GM23338 (cell line): ENCODE measurements around the gene VSTM1. TPM values are rescaled to one million over a fixed set of nuclear protein-coding genes. Genes with fewer than 3 reads are reported as not detected.

ENCODE experiments used
- ATAC-seq: fragments of 200-7000 bp; cut with Tn5 transposase; 3 replicates; pipeline ENCODE4 v1.9.1; 2020
- DNase-seq: peaks from one replicate; pipeline ENCODE4 v3.0.0-alpha.2; 2015; ENCODE audit warnings: low spot score
- H2AFZ ChIP-seq: fragments of 200-600 bp; sonication (generic); 2 replicates; pipeline ENCODE4 v1.8.0; 2016; ENCODE audit warnings: antibody characterized with exemption, mild to moderate bottlenecking, moderate library complexity
- H3F3A ChIP-seq: fragments of 200-600 bp; sonication (generic); replicated peaks from 2 replicates; pipeline ENCODE4 v1.8.0; 2017; ENCODE audit warnings: antibody characterized with exemption, mixed run types, low read depth
- H3K27ac ChIP-seq: fragments of 200-600 bp; sonication (generic); 2 replicates; pipeline ENCODE4 v1.6.1; 2016; ENCODE audit warnings: low read depth
- H3K27me3 ChIP-seq: fragments of 200-600 bp; sonication (generic); 2 replicates; pipeline ENCODE4 v1.8.0; 2016; ENCODE audit warnings: mild to moderate bottlenecking, mixed run types, moderate library complexity; ENCODE audit not compliant: insufficient read depth
- H3K36me3 ChIP-seq: fragments of 200-600 bp; sonication (generic); 2 replicates; pipeline ENCODE4 v1.8.0; 2016; ENCODE audit warnings: mild to moderate bottlenecking; ENCODE audit not compliant: insufficient read depth
- H3K4me1 ChIP-seq: fragments of 200-600 bp; sonication (generic); 2 replicates; pipeline ENCODE4 v1.8.0; 2016; ENCODE audit warnings: mild to moderate bottlenecking, moderate library complexity; ENCODE audit not compliant: insufficient read depth
- H3K4me2 ChIP-seq: fragments of 200-600 bp; sonication (generic); 2 replicates; pipeline ENCODE4 v1.7.1; 2017; ENCODE audit warnings: mixed run types
- H3K4me3 ChIP-seq: fragments of 200-600 bp; sonication (generic); 2 replicates; pipeline ENCODE4 v1.6.1; 2016; ENCODE audit warnings: mixed run types
- H3K79me2 ChIP-seq: fragments of 200-600 bp; sonication (generic); replicated peaks from 2 replicates; pipeline ENCODE4 v1.8.0; 2017; ENCODE audit warnings: mild to moderate bottlenecking; ENCODE audit not compliant: insufficient read depth
- H3K9me2 ChIP-seq: fragments of 200-600 bp; sonication (generic); 2 replicates; pipeline ENCODE4 v1.8.0; 2017; ENCODE audit not compliant: insufficient read depth
- H4K20me1 ChIP-seq: fragments of 200-600 bp; sonication (generic); replicated peaks from 2 replicates; pipeline ENCODE4 v1.8.0; 2017; ENCODE audit warnings: mild to moderate bottlenecking; ENCODE audit not compliant: insufficient read depth
- H3K27ac Mint-ChIP-seq: 2 replicates; pipeline ENCODE4 v1.8.0; 2020; ENCODE audit warnings: inconsistent platforms, mild to moderate bottlenecking, moderate library complexity, mixed read lengths
- H3K27me3 Mint-ChIP-seq: 3 replicates; pipeline ENCODE4 v1.8.0; 2022; ENCODE audit warnings: low read depth, mild to moderate bottlenecking, moderate library complexity, mixed read lengths, inconsistent platforms; ENCODE audit not compliant: insufficient read depth, poor library complexity
- H3K36me3 Mint-ChIP-seq: 3 replicates; pipeline ENCODE4 v1.8.0; 2021; ENCODE audit warnings: low read depth, mild to moderate bottlenecking, inconsistent platforms, moderate library complexity, mixed read lengths
- H3K4me1 Mint-ChIP-seq: 3 replicates; pipeline ENCODE4 v1.8.0; 2020; ENCODE audit warnings: mild to moderate bottlenecking, inconsistent platforms, mixed read lengths
- H3K4me3 Mint-ChIP-seq: 3 replicates; pipeline ENCODE4 v1.8.0; 2021; ENCODE audit warnings: moderate library complexity, mild to moderate bottlenecking, inconsistent platforms, mixed read lengths
- H3K9me3 Mint-ChIP-seq: 3 replicates; pipeline ENCODE4 v1.8.0; 2020; ENCODE audit warnings: moderate library complexity, mild to moderate bottlenecking, inconsistent platforms, mixed read lengths
- CREB1 ChIP-seq: fragments of 250-450 bp; sonication (Bioruptor Pico); IDR thresholded peaks from 2 replicates; pipeline ENCODE4 v1.5.0; 2020; ENCODE audit warnings: low read depth, mild to moderate bottlenecking, moderate library complexity
- EZH2 ChIP-seq: fragments of 200-600 bp; sonication (generic); IDR thresholded peaks from one replicate; pipeline ENCODE4 v1.8.0; 2017; ENCODE audit warnings: antibody characterized with exemption, mild to moderate bottlenecking, low read depth; ENCODE audit not compliant: unreplicated experiment
- EZH2phosphoT487 ChIP-seq: fragments of 200-600 bp; sonication (generic); IDR thresholded peaks from one replicate; pipeline ENCODE4 v1.8.1; 2018; ENCODE audit warnings: antibody characterized with exemption; ENCODE audit not compliant: unreplicated experiment
- JUNB ChIP-seq: IDR thresholded peaks from one replicate; pipeline ENCODE4 v1.6.1; 2016; ENCODE audit warnings: antibody characterized with exemption; ENCODE audit not compliant: unreplicated experiment
- NANOG ChIP-seq: IDR thresholded peaks from 2 replicates; pipeline ENCODE4 v1.6.1; 2016; ENCODE audit warnings: antibody characterized with exemption, borderline replicate concordance
- POLR2AphosphoS5 ChIP-seq: IDR thresholded peaks from 2 replicates; pipeline ENCODE4 v1.6.1; 2016; ENCODE audit warnings: antibody characterized with exemption, low read depth
- STAT1 ChIP-seq: IDR thresholded peaks from one replicate; pipeline ENCODE4 v1.6.1; 2016; ENCODE audit warnings: antibody characterized with exemption; ENCODE audit not compliant: unreplicated experiment
- ZNF114 ChIP-seq: fragments of 250-450 bp; sonication (Bioruptor Pico); IDR thresholded peaks from 2 replicates; pipeline ENCODE4 v1.5.0; 2020; ENCODE audit warnings: mild to moderate bottlenecking, moderate library complexity
- ZNF331 ChIP-seq: fragments of 250-450 bp; sonication (Bioruptor Pico); IDR thresholded peaks from 2 replicates; pipeline ENCODE4 v1.5.0; 2020; ENCODE audit warnings: low read depth, mild to moderate bottlenecking, moderate library complexity
- polyA plus RNA-seq: library from polyadenylated mRNA; unstranded; fragments of >200 nt; fragmentation: Nextera tagmentation; extraction: Ambion mirVana; gene quantifications from 2 replicates; pipeline ENCODE4 v1.2.1, GENCODE V29; 2016
- total RNA-seq: library from RNA; depleted of rRNA; stranded (reverse); fragments of >200 nt; shearing (Covaris generic); gene quantifications from 2 replicates; pipeline ENCODE4 v1.2.3, GENCODE V29; 2014
- TF ChIP-seq, protein P1 (sequence below): IDR thresholded peaks from one replicate; pipeline ENCODE4 v1.6.1; 2018; ENCODE audit warnings: antibody characterized with exemption; ENCODE audit not compliant: unreplicated experiment
- TF ChIP-seq, protein P2 (sequence below): IDR thresholded peaks from 2 replicates; pipeline ENCODE4 v1.6.1; 2016; ENCODE audit warnings: antibody characterized with exemption
- TF ChIP-seq, protein P3 (sequence below), 2 experiments: fragments of 200-600 bp in 1 of 2; sonication (generic) in 1 of 2; conservative IDR thresholded peaks; 2 replicates each; pipeline versions ENCODE4 v1.5.1 to v1.6.1; 2016 to 2017; ENCODE audit warnings: antibody characterized with exemption in 2 of 2, low read depth in 2 of 2, mild to moderate bottlenecking in 2 of 2, moderate library complexity in 1 of 2
- TF ChIP-seq, protein P4 (sequence below): fragments of 250-450 bp; sonication (Bioruptor Pico); IDR thresholded peaks from 2 replicates; pipeline ENCODE4 v1.5.0; 2020; ENCODE audit warnings: mild to moderate bottlenecking, moderate library complexity

VSTM1 gene
- total and polyA plus RNA-seq, 2 experiments from 2014 or later, result not detected

DNA sequence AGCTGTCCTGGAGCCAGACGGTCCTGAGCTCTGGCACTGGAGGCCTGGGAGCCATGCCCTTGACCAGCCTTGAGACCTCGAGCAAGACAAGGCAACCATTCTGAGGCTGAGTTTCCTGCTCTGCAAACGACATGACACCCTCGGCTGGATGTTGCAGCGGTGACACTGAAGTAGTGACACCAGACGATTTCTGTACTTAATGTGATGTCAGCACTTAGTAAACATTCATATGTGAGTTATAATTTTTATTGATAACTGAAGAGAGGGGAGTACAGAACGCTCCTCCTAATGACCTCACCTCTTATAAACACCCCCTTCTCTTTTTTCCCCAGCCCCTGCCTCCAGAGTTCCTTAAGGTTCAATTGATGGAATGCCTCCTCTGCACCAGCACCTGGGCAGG lies 44.8 kb upstream of the VSTM1 start:
- H3K36me3 Mint-ChIP-seq, result peaks cover 62% of the 10 kb centered on the region
- H3K36me3 ChIP-seq, result peaks cover 12% of the 10 kb centered on the region

More for the DNA sequence above, 44.8 kb upstream of the VSTM1 start:
- DNase-seq (no peak), ATAC-seq (no peak)
- Histone ChIP-seq H3K4me1 (peaks cover 3% of the 10 kb centered on the region; the same call in 1 of the 2 replicates), H4K20me1 (peaks cover 19% of the 10 kb centered on the region), H3K4me2 (no peak overlapping the region), H3K27ac (no peak overlapping the region), H2AFZ (no peak overlapping the region), H3K4me3 (no peak overlapping the region), H3K27me3 (no peaks in the 10 kb centered on the region), H3K79me2 (peaks cover 17% of the 10 kb centered on the region), H3K9me2 (no peaks in the 10 kb centered on the region), H3F3A (peaks cover 3% of the 10 kb centered on the region; the same call in 1 of the 2 replicates)
- H3K27ac Mint-ChIP-seq, result no peak overlapping the region
- no peaks in the 10 kb centered on the region; the same call in 2 of the 3 replicates for H3K9me3 Mint-ChIP-seq
- peaks cover 12% of the 10 kb centered on the region for H3K27me3 Mint-ChIP-seq
- TF ChIP-seq STAT1 (no peak), ZNF114 (no peak), JUNB (no peak), CREB1 (CRISPR knock-in tag) (no peak), ZNF331 (CRISPR knock-in tag) (no peak), EZH2 (no peak), NANOG (no peak), POLR2AphosphoS5 (no peak), EZH2phosphoT487 (no peak)
- TF ChIP-seq, protein P1, sequence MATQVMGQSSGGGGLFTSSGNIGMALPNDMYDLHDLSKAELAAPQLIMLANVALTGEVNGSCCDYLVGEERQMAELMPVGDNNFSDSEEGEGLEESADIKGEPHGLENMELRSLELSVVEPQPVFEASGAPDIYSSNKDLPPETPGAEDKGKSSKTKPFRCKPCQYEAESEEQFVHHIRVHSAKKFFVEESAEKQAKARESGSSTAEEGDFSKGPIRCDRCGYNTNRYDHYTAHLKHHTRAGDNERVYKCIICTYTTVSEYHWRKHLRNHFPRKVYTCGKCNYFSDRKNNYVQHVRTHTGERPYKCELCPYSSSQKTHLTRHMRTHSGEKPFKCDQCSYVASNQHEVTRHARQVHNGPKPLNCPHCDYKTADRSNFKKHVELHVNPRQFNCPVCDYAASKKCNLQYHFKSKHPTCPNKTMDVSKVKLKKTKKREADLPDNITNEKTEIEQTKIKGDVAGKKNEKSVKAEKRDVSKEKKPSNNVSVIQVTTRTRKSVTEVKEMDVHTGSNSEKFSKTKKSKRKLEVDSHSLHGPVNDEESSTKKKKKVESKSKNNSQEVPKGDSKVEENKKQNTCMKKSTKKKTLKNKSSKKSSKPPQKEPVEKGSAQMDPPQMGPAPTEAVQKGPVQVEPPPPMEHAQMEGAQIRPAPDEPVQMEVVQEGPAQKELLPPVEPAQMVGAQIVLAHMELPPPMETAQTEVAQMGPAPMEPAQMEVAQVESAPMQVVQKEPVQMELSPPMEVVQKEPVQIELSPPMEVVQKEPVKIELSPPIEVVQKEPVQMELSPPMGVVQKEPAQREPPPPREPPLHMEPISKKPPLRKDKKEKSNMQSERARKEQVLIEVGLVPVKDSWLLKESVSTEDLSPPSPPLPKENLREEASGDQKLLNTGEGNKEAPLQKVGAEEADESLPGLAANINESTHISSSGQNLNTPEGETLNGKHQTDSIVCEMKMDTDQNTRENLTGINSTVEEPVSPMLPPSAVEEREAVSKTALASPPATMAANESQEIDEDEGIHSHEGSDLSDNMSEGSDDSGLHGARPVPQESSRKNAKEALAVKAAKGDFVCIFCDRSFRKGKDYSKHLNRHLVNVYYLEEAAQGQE, result no peak
- TF ChIP-seq, protein P2, sequence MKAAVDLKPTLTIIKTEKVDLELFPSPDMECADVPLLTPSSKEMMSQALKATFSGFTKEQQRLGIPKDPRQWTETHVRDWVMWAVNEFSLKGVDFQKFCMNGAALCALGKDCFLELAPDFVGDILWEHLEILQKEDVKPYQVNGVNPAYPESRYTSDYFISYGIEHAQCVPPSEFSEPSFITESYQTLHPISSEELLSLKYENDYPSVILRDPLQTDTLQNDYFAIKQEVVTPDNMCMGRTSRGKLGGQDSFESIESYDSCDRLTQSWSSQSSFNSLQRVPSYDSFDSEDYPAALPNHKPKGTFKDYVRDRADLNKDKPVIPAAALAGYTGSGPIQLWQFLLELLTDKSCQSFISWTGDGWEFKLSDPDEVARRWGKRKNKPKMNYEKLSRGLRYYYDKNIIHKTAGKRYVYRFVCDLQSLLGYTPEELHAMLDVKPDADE, result no peak
- TF ChIP-seq, protein P3, sequence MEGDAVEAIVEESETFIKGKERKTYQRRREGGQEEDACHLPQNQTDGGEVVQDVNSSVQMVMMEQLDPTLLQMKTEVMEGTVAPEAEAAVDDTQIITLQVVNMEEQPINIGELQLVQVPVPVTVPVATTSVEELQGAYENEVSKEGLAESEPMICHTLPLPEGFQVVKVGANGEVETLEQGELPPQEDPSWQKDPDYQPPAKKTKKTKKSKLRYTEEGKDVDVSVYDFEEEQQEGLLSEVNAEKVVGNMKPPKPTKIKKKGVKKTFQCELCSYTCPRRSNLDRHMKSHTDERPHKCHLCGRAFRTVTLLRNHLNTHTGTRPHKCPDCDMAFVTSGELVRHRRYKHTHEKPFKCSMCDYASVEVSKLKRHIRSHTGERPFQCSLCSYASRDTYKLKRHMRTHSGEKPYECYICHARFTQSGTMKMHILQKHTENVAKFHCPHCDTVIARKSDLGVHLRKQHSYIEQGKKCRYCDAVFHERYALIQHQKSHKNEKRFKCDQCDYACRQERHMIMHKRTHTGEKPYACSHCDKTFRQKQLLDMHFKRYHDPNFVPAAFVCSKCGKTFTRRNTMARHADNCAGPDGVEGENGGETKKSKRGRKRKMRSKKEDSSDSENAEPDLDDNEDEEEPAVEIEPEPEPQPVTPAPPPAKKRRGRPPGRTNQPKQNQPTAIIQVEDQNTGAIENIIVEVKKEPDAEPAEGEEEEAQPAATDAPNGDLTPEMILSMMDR (conservative IDR thresholded peaks at IDR 0.05; ENCODE audit: low read depth in 2 of 2), result no peak
- TF ChIP-seq, protein P4, sequence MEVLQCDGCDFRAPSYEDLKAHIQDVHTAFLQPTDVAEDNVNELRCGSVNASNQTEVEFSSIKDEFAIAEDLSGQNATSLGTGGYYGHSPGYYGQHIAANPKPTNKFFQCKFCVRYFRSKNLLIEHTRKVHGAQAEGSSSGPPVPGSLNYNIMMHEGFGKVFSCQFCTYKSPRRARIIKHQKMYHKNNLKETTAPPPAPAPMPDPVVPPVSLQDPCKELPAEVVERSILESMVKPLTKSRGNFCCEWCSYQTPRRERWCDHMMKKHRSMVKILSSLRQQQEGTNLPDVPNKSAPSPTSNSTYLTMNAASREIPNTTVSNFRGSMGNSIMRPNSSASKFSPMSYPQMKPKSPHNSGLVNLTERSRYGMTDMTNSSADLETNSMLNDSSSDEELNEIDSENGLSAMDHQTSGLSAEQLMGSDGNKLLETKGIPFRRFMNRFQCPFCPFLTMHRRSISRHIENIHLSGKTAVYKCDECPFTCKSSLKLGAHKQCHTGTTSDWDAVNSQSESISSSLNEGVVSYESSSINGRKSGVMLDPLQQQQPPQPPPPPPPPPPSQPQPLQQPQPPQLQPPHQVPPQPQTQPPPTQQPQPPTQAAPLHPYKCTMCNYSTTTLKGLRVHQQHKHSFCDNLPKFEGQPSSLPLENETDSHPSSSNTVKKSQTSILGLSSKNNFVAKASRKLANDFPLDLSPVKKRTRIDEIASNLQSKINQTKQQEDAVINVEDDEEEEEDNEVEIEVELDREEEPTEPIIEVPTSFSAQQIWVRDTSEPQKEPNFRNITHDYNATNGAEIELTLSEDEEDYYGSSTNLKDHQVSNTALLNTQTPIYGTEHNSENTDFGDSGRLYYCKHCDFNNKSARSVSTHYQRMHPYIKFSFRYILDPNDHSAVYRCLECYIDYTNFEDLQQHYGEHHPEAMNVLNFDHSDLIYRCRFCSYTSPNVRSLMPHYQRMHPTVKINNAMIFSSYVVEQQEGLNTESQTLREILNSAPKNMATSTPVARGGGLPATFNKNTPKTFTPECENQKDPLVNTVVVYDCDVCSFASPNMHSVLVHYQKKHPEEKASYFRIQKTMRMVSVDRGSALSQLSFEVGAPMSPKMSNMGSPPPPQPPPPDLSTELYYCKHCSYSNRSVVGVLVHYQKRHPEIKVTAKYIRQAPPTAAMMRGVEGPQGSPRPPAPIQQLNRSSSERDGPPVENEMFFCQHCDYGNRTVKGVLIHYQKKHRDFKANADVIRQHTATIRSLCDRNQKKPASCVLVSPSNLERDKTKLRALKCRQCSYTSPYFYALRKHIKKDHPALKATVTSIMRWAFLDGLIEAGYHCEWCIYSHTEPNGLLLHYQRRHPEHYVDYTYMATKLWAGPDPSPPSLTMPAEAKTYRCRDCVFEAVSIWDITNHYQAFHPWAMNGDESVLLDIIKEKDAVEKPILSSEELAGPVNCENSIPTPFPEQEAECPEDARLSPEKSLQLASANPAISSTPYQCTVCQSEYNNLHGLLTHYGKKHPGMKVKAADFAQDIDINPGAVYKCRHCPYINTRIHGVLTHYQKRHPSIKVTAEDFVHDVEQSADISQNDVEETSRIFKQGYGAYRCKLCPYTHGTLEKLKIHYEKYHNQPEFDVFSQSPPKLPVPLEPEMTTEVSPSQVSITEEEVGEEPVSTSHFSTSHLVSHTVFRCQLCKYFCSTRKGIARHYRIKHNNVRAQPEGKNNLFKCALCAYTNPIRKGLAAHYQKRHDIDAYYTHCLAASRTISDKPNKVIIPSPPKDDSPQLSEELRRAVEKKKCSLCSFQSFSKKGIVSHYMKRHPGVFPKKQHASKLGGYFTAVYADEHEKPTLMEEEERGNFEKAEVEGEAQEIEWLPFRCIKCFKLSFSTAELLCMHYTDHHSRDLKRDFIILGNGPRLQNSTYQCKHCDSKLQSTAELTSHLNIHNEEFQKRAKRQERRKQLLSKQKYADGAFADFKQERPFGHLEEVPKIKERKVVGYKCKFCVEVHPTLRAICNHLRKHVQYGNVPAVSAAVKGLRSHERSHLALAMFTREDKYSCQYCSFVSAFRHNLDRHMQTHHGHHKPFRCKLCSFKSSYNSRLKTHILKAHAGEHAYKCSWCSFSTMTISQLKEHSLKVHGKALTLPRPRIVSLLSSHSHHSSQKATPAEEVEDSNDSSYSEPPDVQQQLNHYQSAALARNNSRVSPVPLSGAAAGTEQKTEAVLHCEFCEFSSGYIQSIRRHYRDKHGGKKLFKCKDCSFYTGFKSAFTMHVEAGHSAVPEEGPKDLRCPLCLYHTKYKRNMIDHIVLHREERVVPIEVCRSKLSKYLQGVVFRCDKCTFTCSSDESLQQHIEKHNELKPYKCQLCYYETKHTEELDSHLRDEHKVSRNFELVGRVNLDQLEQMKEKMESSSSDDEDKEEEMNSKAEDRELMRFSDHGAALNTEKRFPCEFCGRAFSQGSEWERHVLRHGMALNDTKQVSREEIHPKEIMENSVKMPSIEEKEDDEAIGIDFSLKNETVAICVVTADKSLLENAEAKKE (CRISPR knock-in tag), result no peak
- no peak overlapping the region for H3K4me3 Mint-ChIP-seq
- H3K4me1 Mint-ChIP-seq, result peaks cover 4% of the 10 kb centered on the region; the same call in 1 of the 3 replicates
